Sigmoid colon (tissue), 4 donors: Measurements from ENCODE around the gene ACER1.

Experiments used
- EP300 ChIP-seq, 4 donors: sonication (generic); formaldehyde crosslinking; IDR thresholded peaks; one replicate each; pipeline ENCODE4 v1.6.1; 2017; ENCODE audit warnings: antibody characterized with exemption in 4 of 4
- POLR2AphosphoS5 ChIP-seq, 4 donors: sonication (generic); formaldehyde crosslinking; IDR thresholded peaks; one replicate each; pipeline ENCODE4 v1.6.1; 2017; ENCODE audit warnings: antibody characterized with exemption in 4 of 4
- TF ChIP-seq, protein P1 (sequence below), 4 experiments: fragments of 450-650 bp in 3 of 4; fragments of 200-600 bp in 1 of 4; IDR thresholded peaks; one replicate each; pipeline ENCODE4 v1.5.1; 2016 to 2019; ENCODE audit warnings: antibody characterized with exemption in 4 of 4, mild to moderate bottlenecking in 3 of 4, moderate library complexity in 2 of 4

DNA sequence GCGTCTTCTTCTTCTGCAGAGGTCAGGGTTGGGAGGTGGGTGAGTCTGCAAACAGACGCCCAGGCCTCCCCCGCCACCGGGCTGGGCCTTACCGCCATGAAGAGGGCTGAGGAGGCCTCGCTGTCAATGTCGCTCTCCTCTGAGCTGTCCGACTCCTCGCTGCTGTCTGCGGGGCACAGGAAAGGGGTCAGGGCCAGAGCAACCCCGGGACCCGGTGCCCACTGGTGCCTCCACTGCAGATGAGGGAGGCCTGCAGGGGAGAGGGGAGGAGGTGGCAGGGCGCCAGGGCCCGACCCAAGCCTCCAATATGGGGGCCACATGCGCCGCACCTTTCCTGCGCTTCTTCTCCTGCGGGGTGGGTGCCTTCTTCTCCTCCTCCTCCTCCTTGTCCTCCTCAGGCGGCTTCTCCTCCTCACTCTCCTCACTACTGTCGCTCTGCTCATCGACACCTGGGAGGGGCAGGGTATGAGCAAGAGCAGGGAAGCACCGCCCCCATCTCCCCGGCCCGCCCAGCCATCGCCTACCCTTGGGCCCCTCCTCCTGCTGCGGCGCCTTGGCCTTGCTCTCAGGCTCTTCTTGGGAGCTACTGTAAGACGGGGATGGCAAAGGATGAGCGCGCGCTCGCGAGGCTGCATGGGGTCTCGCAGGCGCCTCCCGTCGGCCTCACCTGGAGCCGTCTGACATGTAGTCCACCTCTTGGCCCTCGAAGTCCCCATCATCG is 47.8 kb upstream of the ACER1 start:
- TF ChIP-seq EP300 (IDR thresholded peaks at IDR 0.05) (no peak), POLR2AphosphoS5 (IDR thresholded peaks at IDR 0.05) (no peak)
- TF ChIP-seq, protein P1, sequence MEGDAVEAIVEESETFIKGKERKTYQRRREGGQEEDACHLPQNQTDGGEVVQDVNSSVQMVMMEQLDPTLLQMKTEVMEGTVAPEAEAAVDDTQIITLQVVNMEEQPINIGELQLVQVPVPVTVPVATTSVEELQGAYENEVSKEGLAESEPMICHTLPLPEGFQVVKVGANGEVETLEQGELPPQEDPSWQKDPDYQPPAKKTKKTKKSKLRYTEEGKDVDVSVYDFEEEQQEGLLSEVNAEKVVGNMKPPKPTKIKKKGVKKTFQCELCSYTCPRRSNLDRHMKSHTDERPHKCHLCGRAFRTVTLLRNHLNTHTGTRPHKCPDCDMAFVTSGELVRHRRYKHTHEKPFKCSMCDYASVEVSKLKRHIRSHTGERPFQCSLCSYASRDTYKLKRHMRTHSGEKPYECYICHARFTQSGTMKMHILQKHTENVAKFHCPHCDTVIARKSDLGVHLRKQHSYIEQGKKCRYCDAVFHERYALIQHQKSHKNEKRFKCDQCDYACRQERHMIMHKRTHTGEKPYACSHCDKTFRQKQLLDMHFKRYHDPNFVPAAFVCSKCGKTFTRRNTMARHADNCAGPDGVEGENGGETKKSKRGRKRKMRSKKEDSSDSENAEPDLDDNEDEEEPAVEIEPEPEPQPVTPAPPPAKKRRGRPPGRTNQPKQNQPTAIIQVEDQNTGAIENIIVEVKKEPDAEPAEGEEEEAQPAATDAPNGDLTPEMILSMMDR (IDR thresholded peaks at IDR 0.05): no peak
